SH-SY5Y (cell line): ENCODE results near the gene FNDC11.

Source experiments
- GATA2 ChIP-seq: IDR thresholded peaks from 2 replicates; pipeline ENCODE4 v1.6.1; 2011; ENCODE audit warnings: mild to moderate bottlenecking, low read depth, low read length
- GATA3 ChIP-seq: IDR thresholded peaks from 2 replicates; pipeline ENCODE4 v1.6.1; 2011; ENCODE audit warnings: low read depth, mild to moderate bottlenecking, low read length, moderate library complexity

The FNDC11 gene

DNA sequence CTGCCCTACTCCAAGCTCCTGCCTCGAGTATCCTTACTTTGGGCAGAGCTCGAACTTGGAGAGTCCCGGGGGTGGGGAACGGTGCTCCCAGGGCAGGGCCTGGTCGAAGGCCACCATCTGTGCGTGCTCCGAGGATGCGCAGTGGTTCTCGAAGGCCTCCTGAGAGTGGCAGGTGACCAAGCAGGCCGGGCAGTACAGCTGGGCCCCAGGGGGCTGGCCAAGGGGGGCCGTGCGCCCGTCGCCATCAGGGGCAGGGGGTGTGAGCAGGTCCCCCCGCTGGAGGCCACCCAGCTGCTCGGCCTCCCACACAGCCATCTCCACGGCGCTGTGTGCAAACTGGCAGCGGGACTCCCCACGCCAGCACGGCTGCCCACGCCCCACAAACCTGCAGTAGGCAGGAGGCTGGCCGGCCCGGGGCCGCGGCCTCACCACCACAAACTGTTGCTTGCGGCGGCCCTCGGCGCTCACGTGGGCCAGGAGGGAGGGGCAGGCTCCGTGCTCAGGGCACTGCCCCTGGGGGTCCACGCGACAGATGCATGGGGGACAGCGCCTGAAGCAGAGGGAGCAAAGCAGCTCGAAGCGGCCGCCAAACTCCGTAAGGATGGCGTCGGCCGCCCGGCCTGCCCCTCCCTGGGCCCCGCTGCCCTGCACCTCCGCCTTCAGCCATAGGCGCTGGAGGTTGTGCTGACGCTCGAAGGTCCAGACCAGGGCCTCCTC lies 18.3 kb downstream of the FNDC11 start:
- TF ChIP-seq GATA2 = no peak

DNA sequence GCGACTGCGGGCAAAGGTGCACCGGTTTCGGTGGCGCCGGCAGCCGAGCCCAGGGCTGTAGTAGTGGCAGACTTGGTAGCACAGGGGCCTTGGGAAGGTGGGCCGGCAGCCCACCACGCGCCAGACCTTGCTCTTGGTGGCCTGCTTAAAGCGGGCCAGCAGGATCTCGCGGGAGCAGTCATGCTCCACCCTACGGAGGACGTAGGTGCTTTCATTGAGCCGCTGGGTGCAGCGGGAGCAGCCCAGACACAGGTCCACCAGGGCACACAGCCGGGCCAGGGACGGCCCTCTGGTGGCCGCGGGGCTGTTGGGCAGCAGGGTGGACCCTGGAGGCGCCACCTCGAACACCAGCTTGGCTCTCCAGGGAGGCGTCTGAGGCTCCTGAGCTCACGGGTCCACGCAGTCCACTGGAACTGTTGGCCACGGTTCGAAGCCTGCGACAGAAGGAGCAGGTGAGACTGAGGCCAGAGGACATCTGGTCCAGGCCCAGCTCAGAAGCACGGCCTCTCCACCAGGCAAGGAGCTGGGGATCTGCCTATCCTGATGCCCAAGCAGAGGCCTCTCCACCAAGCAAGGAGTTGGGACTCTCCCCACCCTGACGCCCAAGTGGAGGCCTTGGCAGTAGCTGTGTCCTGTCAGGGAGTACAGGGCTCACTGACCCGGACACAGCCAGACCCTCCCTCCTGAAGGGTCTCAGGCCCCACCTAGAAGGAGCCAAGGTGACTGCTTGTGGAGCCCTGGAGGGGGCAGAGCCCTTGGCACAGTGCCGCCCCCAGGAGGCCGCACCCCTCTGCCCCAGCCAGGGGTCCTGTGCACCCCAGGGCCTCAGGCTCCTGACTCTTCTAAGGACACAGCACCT lies 19.1 kb downstream of the FNDC11 start:
- TF ChIP-seq GATA2 = no peak

DNA sequence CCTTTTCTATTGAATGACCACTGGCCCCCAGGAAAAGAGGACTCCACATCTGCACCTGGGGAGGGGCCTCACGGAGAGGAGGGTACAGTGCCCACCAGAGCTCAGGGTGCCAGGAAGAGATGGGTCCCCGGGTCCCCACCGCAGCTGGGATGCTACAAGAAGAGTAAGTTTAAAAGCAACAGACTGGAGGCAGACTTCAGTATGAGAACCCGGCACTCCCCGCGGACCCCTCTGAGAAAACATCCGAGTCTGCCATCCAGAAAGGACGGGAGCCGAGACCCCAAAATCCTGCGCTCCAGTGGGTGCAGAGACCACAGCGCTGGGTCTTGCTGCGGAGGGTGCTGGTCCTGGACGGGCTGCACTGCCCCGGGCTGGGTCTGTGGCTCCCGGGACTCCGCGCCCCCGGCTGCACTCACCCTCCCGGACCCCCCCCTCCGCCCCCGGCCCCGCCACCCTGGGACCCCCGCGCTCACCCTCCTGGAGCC lies 19.7 kb downstream of the FNDC11 start:
- no peak for TF ChIP-seq GATA2
- no peak for TF ChIP-seq GATA3

DNA sequence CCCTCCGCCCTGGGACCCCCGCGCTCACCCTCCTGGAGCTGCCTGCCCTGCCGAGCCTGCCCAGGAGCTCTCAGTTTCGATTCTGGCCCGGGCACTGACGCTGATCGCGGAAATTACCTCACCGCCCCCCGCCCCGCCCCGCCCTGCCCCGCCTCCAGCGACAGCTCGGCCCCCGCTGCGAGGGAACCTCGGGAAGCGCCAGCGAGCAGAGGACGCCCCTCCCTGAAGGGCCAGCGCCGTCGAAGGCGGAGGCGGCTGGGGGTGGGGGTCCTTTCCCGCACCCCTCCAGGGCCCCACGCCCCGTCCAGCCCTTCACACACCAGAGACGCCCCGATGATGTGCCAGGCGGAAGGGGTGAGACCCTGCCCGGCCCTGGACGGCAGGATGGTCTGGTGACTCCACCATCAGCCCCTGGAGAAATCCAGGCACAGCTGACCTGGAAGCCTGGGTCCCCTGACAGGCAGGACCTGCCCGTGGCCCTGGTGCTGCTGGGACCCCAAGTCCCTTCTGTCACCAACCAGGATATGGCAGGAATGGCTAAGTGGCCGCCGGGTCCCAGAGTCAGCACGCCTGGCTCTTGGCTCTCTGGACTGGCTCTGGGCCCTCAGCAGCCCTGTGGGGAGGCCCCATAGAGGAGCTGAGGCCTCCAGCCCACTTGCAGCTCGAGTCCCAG lies 20.3 kb downstream of the FNDC11 start, which contains the start of gene HELZ2:
TSS of gene HELZ2 (minus strand) at position 84 of the 673 bp plus-strand sequence. CDS start 1,854 bp downstream, outside the sequence.
- no peak for TF ChIP-seq GATA3
- TF ChIP-seq GATA2 = no peak

DNA sequence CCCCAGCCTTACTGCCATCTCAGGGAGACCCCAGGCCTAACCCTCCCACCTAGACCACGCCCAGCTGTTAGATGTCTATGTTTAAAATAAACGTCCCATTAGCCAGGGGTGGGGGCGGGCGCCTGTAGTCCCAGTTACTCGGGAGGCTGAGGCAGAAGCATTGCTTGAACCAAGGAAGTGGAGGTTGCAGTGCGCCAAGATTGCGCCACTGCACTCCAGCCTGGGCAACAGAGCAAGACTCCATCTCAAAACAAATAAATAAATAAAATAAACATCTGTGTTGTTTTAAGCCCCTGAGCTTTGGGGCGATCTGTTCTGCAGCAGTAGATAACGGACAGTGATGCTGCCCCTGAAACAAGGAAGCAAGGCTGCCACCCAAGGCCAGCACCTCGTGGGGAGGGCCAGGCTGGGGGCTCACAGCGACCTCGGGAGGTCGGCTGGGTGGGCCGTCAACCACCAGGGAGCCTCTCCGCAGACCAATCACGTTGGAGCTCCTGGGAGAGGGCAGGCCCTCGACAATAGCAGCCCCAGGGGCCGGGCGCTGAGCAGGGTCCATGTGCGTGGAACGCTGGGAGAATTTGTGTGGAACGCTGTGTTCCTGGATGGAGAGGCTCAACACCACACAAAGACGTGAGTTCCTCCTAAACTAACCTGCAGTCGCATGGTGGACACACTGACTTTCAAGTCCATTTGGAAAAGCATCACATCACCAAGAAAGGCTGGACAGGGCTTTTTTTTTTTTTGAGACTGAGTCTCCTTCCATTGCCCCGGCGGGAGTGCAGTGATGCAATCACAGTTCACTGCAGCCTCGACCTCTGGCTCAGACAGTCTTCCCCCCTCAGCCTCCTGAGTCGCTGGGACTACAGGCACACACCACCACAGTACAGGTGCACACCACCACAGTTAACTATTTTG lies 21.1 kb downstream of the FNDC11 start:
- TF ChIP-seq GATA2 = no peak

DNA sequence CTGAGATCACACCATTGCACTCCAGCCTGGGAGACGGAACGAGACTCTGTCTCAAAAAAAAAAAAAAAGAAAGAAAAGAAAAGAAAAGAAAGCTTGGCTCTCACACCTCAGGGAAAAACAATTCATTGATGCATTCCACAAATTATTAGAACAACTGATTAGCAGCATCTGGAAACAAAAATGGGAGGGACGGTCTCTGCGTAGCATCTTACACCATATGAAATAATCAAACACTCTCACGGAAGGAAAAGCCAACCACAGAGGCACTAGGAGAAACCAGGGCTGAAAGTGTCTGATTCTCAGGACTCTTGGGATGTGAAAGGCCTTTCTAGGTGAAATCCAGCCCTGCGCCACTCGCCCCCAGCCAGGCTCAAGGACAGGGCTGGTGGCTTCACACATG lies 22.4 kb downstream of the FNDC11 start:
- TF ChIP-seq GATA2 (no peak), GATA3 (no peak)

DNA sequence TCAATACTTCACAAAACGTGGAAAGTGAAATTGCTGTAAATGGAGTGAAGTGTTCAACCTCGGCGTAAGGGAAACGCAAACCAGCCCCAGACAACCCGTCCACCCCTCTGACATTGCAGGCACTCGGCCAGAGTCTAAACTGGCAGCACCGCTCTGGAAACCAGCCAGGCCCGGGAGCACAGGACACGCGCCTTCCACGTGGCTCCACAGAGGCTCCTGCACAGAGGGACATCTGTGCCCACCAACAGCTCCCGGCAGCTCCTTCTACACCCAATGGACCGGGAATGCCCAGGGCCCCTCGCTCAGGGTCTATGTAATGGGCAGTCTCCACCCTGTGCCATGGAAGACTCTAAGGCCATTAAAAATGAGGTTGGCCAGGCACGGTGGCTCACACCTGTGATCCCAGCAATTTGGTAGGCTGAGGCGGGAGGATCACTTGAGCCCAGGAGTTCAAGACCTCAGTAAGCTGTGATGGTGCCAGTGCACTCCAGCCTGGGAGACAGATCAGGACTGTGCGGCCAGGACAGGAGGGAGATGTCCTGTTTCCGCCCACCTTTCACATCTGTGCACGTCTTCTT lies 23.4 kb downstream of the FNDC11 start:
- TF ChIP-seq GATA3 (no peak), GATA2 (no peak)

DNA sequence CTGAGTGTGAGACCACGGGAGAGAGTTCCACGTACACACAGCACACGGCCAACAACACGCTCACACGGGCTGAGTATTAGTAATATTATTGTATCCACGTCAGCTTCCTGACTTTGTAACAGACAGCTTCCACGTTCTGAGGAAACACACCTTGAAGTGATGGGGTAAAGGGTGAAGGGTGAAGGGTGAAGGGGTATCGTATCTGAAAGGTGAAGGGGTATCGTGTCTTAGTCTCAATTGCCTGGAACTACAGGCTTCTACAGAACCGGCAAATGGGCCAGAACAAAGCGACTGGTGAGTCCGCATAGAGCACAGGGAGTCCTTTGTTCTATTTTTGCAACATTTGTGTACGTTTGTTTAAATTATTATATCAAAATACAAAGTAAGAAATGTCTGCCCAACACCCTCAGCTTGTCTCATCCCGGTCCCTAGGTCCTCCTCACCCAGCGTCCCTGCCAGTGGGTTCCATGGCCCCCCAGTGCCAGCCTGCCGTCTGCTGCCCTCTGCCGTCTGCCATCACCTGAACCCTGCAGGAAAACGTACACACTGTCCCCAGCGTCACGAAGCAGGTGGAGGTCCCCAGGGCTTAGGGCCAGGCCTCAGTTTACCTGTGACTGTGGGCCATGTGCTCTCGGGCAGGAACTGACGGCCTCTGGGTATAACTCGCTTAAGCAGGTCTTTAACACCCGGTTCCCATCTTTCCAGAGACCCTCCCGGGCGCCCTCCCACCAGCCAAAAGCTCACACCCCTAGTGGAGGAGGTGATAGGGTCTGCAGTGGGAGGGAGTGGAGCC lies 24.5 kb downstream of the FNDC11 start:
- TF ChIP-seq GATA3 = no peak
- TF ChIP-seq GATA2 = no peak

DNA sequence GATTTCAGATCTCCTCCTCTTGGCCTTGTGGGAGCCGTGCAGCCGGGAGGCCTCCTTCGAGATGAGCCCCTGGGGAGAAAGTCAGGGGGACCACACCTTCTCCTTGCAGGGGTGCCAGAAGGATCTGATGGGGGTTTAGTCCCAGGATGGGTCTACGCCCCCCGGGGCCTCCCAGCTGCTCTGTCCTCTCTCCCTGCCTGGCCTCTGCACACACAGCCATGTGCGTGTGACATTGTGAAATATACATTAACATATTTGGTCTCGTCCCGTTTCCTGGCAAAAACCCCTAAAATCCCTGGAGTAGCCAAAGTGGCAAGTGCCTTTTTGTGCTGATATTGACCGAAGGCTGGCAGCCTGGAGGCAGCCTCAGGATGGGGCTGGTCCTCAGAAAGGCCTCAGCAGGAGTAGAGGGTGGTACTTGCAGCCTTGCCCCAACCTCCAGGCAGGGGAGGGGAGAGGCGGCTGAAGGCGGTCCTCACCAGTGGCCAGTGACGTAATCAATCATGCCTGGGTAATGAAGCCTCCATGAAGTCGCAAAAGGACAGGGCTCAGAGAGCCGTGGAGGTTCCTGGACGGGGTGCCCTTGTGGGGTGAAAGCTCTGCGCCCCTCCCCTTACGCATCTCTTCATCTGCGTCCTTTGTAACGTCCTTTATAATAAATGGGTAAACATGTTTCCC lies 25.2 kb downstream of the FNDC11 start:
- TF ChIP-seq GATA2 (no peak), GATA3 (no peak)

DNA sequence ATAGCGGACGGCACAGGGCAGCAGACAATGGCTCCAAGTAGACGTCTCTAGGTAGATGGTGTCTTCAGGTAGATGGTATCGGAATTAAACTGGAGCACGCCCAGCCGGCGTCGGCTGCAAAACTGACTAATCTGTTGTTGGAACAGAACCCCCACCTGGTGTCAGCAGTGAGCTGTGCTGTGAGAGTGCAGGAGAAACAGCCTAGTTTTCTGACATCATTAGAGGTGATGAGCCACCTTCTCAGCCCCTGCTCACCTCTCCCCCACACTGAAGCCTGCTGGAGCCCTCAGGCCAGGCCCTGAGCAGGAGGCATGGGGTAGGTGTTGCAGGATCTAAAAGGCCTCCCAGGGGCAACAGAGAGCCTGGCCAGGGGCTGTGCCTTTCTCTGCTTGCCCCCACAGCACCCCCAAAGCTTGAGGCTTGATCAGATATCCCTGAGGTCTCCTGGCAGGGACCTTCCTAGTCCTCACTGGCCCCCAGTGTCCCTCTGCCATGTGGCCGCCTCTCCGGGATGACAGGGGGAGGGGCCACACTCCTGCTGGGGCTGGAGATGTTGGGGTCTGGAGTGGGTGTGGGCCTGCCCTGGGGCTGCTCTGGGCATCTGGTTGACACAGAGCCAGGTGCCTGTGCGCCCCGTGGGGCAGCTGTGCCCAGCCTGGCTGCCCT lies 27.0 kb downstream of the FNDC11 start:
- TF ChIP-seq GATA3 (no peak), GATA2 (no peak)

DNA sequence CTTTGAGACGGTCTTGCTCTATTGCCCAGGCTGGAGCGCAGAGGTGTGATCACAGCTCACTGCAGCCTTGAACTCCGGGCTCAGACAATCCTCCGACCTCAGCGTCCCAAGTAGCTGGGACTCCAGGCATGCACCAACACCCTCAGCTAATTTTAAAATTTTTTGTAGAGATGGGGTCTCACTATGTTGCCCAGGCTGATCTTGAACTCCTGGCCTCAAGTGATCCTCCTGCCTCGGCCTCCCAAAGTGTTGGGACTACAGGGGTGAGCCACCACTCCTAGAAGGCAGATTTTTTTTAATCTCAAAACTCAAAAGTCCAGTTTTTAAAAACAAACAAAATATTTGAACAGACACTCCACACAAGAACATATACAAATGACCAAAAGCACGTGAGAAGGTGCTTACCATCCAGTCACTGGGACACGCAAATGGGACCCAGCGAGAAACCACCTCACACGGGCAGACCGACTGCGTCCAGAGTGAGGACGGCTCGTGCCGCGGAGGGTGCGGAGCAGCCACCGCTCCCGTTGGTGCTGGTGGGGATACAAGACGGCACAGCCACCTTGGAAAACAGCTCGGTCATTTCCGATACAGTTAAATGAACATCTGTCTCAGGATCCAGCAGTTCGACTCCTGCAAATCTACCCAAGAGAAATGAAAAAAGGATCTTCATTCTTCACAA lies 28.6 kb downstream of the FNDC11 start:
- TF ChIP-seq GATA2 (no peak), GATA3 (no peak)
